ENCODE results near the gene GPR42. TPM values are rescaled to one million over a fixed set of nuclear protein-coding genes. Genes with fewer than 3 reads are reported as not detected.
"Not testable (repeated sequence)": the region's sequence is repeated elsewhere in the genome, so short reads cannot be mapped to it uniquely, and the experiment has no call there.

GPR42 gene
- total RNA-seq, 1 donor from 2014 or later = not detected

DNA sequence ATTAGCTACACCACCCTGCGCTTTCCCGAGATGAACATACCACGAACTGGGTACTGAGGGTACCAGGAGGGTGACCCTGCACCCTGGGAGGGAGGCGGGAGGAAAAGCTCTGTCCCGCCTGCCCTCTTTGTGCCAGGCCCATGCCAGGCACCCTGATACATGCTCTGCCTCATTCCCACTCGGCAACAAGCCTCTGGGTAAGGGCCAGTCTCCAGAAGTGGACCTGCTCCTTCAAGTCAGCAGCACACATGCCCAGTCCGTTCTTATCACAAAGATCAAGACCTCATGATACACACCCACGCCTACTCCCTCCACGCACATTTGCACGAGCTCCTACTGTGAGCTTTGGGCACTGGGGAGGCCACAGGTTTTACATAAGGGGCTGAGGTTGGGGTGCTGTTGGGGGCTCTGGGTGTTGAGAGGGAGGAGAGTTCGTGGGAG lies 25.2 kb upstream of the GPR42 start:
- DNase-seq (no peak), ATAC-seq (no peak)
- intact Hi-C loops (cut with micrococcal nuclease) = no loop called here

GRCh38 chr19:35346193-35347052 lies 24.4 kb upstream of the GPR42 start:
- ATAC-seq (no peak), DNase-seq (no peak)
- intact Hi-C loops (cut with micrococcal nuclease) = no loop called here

DNA sequence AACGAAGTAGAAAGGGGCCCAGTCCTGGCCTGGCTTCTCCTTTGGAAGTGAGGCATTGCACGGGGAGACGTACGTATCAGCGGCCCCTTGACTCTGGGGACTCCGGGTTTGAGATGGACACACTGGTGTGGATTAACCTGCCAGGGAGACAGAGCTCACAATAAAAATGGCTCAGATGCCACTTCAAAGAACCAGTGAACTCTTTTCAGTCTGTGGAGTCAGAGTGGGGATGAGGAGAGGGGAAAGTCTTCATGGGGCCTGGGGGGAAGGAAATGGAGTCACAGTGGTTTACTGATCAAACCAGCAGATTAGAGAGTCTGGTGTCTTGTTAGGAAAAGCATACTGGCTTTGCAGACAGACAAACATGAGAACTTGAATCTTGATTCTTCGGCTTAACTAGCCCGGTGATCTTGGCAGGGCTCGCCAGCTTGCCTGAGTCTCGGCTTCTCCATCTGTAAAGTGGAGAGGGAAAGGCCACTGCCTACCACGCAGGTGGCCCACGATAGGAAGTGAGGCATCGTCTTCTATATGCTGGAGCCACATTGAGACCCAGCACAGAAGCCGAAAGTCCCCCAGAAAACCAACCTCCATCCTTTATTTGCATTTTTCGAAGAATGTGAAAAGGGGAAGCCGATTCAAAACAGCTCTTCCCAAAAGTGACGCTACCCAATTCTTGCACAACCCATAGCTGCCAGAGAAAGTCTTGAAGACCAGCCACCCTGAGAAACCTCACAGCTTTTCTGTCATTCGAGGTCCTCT lies 23.5 kb upstream of the GPR42 start, which contains the start of gene FFAR1:
Gene FFAR1 (plus strand): TSS at position 732 of the 759 bp plus-strand sequence. CDS start 3,650 bp downstream, outside the sequence.
- intact Hi-C loops (cut with micrococcal nuclease) = no loop called here
- DNase-seq (no peak), ATAC-seq (no peak)

DNA sequence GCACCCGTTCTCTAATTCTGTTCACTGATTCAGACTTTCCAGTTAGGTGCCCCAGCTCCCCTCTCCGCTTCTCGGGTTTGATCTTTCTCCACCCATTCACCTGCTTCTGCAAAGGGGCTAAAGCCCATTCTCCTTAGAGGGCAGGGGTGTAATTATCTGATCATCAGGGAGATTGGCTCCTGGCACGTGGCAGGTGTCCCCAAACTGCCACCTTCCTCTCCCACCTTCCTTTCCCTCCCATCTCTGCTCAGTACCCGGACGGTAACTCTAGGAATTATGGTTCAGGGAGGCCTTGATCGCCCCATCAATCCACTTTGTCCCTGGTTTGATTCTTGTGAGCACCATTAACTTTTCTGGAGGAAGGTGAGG lies 23.0 kb upstream of the GPR42 start:
- ATAC-seq = no peak
- DNase-seq = no peak
- intact Hi-C loops (cut with micrococcal nuclease) = no loop called here

DNA sequence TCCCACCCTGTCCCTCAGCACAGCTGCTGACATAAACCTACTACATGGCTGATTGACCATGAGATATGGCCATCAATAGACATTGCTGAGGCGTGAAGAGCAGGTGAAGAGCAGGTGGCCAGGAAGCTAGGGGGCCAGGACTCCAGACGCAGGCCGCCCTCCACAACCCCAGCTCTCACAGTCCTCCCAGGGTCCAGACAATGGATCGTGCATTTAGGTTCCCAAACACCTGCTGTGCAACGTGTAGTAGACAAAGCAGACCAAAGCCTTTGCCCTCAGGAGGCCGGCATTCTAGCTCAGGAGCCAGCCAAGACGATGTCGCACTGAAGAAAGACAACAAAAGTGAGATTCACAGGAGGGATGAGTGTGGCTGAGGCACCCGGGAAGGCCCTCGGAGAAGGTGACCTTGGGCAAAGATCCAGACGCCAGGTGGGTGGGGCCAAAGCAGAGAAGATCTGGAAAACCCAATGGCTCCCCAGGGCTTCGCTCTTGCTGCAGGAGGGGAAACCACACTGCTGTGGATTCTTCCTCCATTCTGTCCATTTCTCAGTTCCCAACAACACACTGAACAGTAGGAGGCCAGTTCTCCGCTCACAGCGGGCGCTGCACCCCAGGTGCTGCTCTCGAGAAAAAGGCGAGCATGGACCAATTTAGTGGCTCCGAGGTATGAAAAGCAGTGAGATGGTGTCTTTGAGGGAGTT lies 21.8 kb upstream of the GPR42 start:
- ATAC-seq (no peak), DNase-seq (no peak)
- intact Hi-C loops (cut with micrococcal nuclease) = no loop called here

DNA sequence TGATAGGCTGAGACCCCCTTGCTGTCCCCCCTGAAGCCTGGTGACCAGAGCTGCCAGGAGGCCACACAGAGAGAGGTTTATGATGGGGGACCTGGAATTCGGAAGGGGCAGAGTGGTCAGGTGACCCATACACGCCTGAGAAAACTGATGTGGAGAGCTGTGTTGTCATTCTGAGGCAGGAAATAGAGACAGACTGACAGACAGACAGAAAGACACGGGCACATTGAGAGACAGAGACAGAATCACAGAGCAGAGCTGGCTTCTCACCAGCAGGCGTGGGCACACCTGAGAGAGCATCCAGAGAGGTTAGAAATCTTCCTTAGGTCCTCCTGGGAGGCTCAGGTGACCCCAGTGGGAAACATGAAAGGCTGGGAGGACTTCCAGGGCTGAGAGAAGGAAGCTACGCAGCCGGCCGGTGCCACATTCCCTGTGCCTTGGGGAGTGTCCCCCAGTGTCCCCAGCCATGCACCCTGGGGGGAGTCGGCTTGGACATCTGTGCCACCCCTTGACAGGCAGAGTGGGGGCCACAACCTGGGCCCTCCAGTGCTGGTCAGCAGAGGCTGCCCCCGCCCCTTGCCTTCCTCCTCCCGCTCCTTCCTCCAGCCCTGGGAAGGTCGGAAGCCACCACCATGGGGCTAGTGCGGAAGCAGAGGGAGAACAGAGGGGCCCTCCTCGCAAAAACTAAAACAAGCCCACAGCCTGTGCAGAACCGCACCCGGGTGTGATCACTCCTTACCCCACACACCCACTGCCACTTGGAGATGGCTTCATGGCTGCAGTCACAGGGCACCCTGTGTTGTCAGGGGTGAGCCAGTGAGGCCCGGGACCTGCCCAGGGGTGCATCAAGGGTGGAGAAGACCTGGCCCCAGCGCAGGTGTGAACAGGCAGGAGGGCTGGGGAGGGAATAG lies 21.0 kb upstream of the GPR42 start:
- no peak for ATAC-seq
- no peak for DNase-seq
- intact Hi-C loops (cut with micrococcal nuclease) = loop anchor here (10.0 kb wide), 1 partner anchor 145 kb away; the partner anchor contains the start of gene KRTDAP

GRCh38 chr19:35350591-35350990 lies 20.3 kb upstream of the GPR42 start:
- intact Hi-C loops (cut with micrococcal nuclease) = loop anchor here (10.0 kb wide), 1 partner anchor 144 kb away; the partner anchor contains the start of gene KRTDAP
- DNase-seq (no peak), ATAC-seq (no peak)

- intact Hi-C loops (cut with micrococcal nuclease) = loop anchor here (2.0 to 10.0 kb wide), 2 partner anchors 117 to 143 kb away; partner anchors contain the start of gene KRTDAP
- DNase-seq (peak; percentile 20), ATAC-seq (no peak)
These were observed 19.3 kb upstream of the GPR42 start for GRCh38 chr19:35351411-35352176.

GRCh38 chr19:35352177-35352447 lies 18.8 kb upstream of the GPR42 start:
- DNase-seq (no peak), ATAC-seq (no peak)

DNA sequence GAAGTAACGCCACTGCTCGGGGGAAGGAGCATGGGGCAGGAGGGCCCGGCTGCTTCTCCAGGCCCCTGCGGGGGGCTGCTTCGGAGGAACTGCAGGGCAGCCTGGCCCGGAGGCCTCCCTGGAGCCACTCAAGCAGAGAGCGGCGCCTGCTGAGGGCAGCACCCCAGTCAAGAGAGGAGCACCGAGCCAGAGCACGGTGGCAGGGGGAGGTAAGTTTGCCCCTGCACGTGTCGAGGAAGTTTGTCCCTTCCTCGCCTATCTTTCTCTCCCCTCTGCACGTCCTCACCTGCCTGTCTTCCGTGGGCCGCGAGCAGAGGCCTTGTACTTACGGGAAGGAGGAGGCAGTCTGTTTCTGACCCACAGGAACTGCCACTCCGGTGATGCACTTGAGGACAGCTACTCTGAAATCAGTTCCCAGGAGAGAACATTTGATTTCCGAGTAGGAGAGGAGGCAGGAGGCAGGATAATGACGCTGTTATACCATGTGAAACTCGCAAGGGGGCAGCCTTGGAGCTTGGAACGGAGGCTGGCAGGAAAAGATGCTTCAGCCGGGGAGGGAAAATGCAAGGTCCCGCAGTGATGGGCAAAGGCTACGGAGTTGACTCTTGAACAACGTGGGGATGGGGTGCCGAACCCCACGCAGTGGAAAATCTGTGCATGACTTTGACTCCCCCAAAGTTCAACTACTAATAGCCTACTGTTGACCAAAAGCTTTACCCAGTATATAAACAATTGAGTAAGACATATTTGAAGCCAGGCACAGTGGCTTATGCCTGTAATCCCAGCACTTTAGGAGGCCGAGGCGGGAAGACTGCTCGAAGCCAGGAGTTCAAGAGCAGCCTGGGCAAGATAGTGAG lies 18.2 kb upstream of the GPR42 start:
- ATAC-seq = peak; percentile 76
- intact Hi-C loops (cut with micrococcal nuclease) = loop anchor here (2.0 to 10.0 kb wide), 2 partner anchors 116 to 142 kb away; partner anchors contain the start of gene KRTDAP
- DNase-seq = peak; percentile 63

More at GRCh38 chr19:35352177-35352447, 18.8 kb upstream of the GPR42 start:
- intact Hi-C loops (cut with micrococcal nuclease) = loop anchor here (2.0 to 10.0 kb wide), 2 partner anchors 117 to 143 kb away; partner anchors contain the start of gene KRTDAP

- DNase-seq (no peak), ATAC-seq (no peak)
- intact Hi-C loops (cut with micrococcal nuclease) = loop anchor here (2.0 to 10.0 kb wide), 2 partner anchors 115 to 141 kb away; partner anchors contain the start of gene KRTDAP
These were observed 17.2 kb upstream of the GPR42 start for GRCh38 chr19:35353635-35354034.

DNA sequence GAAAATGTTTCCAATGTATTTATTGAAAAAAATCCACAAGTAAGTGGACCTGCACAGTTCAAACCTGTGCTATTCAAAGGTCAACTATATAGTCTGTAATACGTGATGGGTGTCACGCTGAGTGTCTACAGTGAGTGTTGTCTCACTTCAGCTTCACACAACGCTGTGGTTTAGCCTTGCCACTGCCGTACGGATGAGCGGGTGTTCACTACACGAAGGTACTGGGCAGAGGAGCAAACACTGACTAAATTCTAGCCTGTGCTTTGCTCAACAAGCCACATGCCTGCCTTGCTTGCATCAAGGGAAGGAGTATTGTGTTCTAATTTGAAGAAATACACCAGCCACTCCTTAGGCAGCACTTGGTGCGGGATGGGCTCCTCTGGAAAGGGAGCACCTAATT lies 16.0 kb upstream of the GPR42 start:
- ATAC-seq (no peak), DNase-seq (no peak)
- intact Hi-C loops (cut with micrococcal nuclease) = loop anchor here (10.0 kb wide), 1 partner anchor 140 kb away; the partner anchor contains the start of gene KRTDAP

GRCh38 chr19:35355791-35356460 lies 14.9 kb upstream of the GPR42 start:
- intact Hi-C loops (cut with micrococcal nuclease) = loop anchor here (10.0 kb wide), 1 partner anchor 139 kb away; the partner anchor contains the start of gene KRTDAP
- ATAC-seq = peak; percentile 56
- no peak for DNase-seq

GRCh38 chr19:35357867-35358573 lies 12.8 kb upstream of the GPR42 start, which contains the start of gene FFAR3:
Gene FFAR3, plus strand, starts transcription at chr19:35358460. Its CDS starts 431 bp downstream, at chr19:35358891.
- peak; percentile 50 for DNase-seq
- intact Hi-C loops (cut with micrococcal nuclease) = loop anchor here (10.0 kb wide), 1 partner anchor 137 kb away; the partner anchor contains the start of gene KRTDAP
- ATAC-seq = peak; percentile 67

DNA sequence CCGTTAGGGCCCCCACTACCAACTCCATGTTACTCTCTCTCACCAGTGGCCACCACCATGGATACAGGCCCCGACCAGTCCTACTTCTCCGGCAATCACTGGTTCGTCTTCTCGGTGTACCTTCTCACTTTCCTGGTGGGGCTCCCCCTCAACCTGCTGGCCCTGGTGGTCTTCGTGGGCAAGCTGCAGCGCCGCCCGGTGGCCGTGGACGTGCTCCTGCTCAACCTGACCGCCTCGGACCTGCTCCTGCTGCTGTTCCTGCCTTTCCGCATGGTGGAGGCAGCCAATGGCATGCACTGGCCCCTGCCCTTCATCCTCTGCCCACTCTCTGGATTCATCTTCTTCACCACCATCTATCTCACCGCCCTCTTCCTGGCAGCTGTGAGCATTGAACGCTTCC lies 12.0 kb upstream of the GPR42 start:
- not testable (repeated sequence) for DNase-seq, ATAC-seq
- intact Hi-C loops (cut with micrococcal nuclease) = loop anchor here (10.0 kb wide), 1 partner anchor 136 kb away; the partner anchor contains the start of gene KRTDAP

All from left ventricle myocardium superior (tissue), 1 donor.